Hematopoietic multipotent progenitor cell treated with erythropoietin and hydrocortisone succinate and interleukin-3 and kit ligand, for 17 days (in vitro differentiated cells): ENCODE data around the gene TK2.

Source experiments
- DNase-seq: peaks from one replicate; pipeline ENCODE4 v3.0.0-alpha.2; 2015; ENCODE audit warnings: low spot score

The TK2 gene

DNA sequence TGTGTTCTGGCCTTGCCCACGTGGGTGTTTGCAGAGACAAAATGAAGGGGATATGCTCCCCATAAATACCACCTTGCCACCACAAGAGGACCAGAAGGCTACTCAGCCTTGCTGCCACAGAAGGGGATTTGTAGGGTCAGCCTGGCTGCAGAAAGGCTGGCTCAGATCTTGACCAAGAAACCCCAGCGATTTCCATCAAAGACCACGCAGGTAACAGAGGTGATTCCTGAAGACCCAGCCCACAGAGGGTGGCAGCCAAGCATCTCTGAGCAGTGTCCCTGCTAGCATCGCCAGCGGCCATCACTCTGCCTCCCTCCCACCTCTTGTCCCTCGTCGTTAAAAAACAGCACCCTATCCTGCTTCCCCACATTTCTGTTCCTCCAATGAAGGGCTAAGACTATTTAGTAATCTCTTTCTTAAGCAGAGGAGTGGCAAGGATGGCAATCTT lies 68.0 kb downstream of the TK2 start:
- DNase-seq = no peak

GRCh38 chr16:66481081-66481942 lies 68.6 kb downstream of the TK2 start:
- DNase-seq = no peak

DNA sequence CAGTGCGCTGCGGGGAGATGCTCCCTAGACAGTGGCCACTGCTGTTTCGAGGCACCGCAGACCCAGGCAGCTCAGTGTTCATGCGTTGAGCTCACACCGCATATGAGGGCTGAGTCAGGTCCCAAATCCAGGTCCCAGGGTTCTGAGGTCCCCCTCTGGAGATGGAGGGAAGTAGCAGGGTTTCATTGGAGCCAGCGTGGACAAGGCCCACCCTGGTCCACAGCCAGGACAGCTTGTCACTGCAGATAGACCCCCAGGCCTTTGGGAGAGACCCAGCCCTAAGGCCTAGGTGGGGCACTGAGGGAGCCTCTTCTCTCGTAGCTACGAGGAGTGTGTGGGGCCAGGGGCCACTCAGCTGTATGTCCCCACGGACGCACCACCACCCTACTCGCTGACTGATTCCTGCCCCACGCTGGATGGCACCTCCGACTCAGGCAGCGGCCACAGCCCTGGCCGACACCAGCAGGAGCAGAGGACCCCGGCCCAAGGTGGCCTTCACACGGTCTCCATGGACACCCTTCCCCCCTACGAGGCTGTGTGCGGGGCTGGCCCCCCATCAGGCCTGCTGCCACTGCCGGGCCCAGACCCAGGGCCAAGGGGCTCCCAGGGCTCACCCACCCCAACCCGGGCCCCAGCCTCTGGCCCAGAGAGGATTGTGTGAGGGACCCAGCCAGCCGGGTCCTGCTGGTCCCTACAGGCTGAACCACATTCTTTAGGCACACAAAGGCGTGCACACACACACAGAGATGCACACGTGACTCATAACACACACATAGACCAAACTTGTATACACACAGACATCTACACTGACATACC lies 69.4 kb downstream of the TK2 start:
- no peak for DNase-seq

GRCh38 chr16:66479661-66480264 lies 70.2 kb downstream of the TK2 start:
- DNase-seq = no peak

DNA sequence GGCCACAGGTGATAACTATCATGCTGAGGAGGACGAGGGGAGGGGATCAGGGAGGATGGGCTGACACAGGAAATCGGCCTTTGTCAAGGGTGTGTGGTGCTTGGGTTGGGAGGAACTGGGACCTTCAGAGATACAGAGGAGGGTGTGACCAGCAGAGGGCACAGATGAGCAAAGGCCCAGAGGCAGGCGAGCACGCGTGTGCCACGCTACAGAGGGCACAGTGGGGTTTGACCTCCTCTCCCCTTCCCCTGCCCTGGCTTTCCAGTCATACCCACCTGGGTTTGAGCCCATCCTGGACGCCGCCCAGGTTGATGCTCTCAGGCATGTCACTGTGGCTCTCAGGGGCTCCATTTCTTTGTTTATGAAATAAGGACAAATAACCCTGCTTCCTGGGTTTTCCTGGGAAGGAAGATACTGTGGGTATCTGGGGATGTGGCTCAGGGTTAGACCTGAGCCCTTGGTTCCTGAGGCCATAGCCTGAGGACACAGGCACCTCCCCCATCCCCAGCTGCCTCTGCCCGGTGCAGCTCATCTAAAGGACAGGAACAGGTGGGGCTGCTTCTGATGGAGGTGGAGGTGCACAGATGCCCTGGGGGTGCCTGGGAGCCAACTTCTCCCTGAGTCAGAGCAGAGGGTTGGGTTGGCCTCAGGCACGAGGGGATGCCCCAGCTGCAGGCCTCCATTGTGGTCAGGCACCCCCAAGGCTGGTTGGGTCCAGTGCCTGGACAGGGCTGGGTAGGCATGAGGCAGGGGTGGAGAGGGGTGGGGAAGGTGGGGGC lies 71.0 kb downstream of the TK2 start:
- DNase-seq = peak; percentile 57

- no peak for DNase-seq
Measured at GRCh38 chr16:66477028-66477515, 72.8 kb downstream of the TK2 start.

DNA sequence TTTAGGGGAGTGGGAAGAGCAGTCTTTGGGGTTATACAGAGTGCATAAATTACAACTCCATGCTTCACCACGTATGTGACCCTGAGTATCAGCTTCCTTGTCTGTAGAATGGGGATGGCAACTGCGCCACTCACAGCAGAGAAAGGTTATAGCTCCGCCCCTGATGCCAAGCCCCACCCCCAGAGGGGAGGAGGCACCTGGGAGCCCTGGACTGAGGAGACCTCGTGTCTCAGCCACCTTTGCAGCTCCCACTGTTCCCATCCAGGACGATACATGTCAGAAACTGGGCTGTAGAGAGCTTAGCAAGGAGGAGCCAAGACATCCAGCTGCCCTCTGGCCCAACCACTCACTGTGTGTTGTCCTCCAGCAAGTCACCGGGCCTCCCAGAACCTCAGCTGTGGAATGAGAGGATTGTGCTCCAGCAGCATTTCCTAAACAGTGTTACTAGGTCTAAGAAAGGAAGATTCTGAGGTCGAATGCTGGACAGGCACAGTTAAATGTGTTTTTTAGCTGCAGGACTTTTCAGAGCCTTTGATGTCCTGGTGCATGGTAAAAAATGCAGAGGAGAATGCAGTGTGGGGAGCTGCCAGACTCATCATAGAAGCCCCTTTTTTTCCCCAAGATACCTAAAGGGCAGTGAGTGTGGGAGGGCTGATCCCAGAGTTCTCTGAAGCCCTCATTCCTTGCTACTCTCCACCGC lies 73.4 kb downstream of the TK2 start:
- DNase-seq = no peak

GRCh38 chr16:66475232-66475631 lies 74.7 kb downstream of the TK2 start:
- DNase-seq = no peak

- DNase-seq = no peak
Measured at GRCh38 chr16:66474750-66475199, 75.1 kb downstream of the TK2 start.

GRCh38 chr16:66473654-66474519 lies 76.0 kb downstream of the TK2 start:
- no peak for DNase-seq

DNA sequence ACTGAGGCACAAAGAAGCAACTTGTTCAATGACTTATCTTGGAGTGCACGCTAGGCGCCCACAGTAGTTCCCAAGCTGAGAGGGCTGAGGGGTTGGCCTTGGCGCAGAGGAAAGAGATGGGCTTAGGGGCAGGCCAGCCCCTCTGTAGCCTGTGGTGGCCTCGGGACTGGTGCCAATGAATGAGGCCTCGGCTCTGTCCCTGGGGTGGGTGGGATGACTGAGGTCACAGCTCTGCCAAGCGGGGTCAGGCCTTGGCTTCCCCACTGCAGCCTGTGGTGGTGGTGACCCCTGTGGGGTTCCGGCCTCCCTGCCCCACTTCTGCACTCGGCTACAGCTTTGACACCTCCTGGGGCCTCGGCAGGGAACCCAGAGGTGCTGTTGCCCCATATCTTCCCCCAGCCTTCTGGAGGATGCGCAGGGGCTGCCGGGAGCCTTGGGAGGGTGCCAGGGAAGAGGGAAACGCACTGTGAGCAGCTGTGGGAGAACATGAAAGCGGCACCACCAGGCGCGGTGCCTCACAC lies 76.8 kb downstream of the TK2 start:
- DNase-seq = no peak

- no peak for DNase-seq
Measured at GRCh38 chr16:66471716-66472393, 78.1 kb downstream of the TK2 start.

DNA sequence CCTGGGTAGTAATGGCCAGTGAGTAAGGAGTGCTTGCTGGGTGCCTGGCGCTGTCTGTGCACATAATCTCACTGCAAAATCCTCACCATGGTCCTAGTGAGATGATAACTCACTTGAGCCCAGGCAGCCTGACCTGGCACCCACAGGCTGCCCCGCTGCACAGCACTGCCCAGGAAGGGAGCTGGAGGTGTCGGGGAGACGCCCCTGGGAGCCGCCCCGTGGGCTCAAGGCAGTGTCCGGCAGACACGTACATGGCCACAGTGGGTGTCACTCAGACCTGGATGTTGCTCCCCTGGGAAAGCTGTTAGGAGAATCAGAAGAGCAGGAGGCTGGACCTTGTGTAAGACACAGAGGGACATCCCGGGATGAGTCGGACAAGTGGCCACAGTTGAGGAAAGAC lies 78.7 kb downstream of the TK2 start:
- no peak for DNase-seq

DNA sequence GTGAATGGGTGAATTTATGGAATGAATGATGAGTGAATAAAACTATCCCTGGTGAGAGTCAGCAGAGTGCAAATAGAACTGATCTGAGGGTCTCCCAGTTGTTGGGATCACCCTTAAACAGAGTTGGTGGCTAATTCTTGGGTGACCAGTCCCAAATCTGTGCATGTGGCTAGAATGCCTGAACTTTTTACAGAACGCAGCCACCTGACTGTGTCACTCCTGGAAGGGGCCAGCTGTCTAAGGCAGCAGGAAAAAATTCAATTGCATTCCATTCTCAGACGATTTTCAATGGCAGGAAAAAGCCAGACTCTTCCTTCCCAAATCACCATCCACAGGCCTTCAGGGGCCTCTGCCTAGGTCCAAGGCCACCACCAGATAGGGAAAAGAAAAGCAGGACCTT lies 79.4 kb downstream of the TK2 start:
- DNase-seq = no peak

DNA sequence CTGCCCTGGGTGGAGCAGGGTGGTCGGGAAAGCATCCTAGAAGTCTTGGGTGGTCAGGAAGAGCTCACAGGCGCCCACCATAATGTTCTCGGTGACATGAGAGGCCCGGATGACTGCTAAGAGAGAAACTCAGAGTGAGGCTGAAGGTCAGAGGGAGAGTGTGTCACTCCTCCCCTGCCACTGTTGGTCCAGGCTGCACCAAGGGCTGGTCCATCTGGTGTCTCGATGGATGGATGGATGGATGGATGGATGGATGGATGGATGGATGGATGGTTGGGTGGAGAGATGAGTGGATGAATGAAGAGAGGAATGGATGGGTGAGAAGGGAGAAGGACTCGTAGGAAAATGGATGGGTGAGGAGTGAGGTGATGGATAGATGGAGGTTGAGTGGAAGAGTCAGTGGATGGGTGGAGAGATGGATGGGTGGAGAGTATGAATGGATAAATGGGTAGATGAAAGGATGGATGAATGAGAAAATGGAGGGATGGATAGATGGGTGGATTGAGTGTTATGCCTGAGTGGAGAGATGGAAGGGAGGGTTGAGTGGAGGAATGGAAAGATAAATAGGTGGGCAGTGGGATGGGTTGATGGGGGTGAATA lies 79.9 kb downstream of the TK2 start:
- no peak for DNase-seq

DNA sequence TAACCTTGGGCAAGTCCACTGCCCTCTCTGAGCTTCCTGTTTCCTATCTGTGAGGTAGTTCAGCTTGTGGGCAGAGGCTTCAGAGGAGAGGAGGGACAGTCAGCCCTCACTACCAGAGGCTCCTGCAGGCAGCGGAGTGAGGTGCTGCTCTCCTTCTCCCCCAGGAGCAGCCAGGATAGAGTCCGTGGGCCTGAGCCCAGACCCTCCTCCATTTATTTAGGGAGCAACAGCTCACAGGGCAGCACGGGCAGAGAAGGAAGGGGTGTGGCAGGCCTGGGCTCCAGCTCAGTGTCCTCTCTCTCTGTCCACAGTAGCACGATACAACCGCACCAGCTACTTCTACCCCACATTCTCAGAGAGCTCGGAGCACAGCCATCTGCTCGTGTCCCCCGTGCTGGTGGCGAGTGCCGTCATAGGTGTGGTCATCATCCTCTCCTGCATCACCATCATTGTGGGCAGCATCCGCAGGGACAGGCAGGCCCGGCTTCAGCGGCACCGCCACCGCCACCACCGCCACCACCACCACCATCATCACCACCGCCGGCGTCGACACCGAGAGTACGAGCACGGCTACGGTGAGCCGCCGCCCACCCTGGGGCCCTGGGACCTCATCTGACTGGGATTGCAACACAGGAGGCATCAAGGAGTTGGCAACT lies 80.5 kb downstream of the TK2 start:
- no peak for DNase-seq

GRCh38 chr16:66468321-66468965 lies 81.5 kb downstream of the TK2 start:
- DNase-seq = no peak

GRCh38 chr16:66467611-66468010 lies 82.3 kb downstream of the TK2 start:
- no peak for DNase-seq
